ENCODE results near the gene UBAP2L.

DNA sequence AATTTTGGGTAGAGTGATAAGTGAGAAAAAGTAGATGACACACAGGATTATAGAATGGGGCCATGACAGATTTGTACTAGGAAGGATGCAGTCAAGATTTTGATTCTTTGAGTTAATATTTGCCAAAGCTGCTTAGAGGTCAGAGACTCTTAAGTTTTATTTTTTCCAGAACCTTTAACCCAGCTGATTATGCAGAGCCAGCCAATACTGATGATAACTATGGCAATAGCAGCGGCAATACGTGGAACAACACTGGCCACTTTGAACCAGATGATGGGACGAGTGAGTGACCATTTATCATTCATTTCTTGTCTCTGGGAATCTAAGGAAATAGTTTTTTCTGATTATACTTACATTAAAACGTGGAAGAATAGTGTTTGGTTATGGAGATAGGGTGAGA lies 16.1 kb downstream of the UBAP2L start:
- TF ChIP-seq, protein P1, sequence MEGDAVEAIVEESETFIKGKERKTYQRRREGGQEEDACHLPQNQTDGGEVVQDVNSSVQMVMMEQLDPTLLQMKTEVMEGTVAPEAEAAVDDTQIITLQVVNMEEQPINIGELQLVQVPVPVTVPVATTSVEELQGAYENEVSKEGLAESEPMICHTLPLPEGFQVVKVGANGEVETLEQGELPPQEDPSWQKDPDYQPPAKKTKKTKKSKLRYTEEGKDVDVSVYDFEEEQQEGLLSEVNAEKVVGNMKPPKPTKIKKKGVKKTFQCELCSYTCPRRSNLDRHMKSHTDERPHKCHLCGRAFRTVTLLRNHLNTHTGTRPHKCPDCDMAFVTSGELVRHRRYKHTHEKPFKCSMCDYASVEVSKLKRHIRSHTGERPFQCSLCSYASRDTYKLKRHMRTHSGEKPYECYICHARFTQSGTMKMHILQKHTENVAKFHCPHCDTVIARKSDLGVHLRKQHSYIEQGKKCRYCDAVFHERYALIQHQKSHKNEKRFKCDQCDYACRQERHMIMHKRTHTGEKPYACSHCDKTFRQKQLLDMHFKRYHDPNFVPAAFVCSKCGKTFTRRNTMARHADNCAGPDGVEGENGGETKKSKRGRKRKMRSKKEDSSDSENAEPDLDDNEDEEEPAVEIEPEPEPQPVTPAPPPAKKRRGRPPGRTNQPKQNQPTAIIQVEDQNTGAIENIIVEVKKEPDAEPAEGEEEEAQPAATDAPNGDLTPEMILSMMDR (conservative IDR thresholded peaks at IDR 0.05): no peak
- TF ChIP-seq ZFX (IDR thresholded peaks at IDR 0.05): no peak
